RWPE1 (cell line): Measurements from ENCODE around the gene PRRG1.
"Not testable (repeated sequence)": the region's sequence is repeated elsewhere in the genome, so short reads cannot be mapped to it uniquely, and the experiment has no call there.

Experiments
- CTCF ChIA-PET: fragments of 350-600 bp; sonication (Branson Sonifier 250); formaldehyde crosslinking; extraction: SDS; loops from one replicate; lab custom pipeline; 2021; lab: Yijun Ruan, JAX
- POLR2A ChIA-PET: fragments of 400-600 bp; formaldehyde crosslinking; extraction: SDS; loops from one replicate; lab custom pipeline; 2020; ENCODE audit warnings: antibody characterized with exemption; ENCODE audit not compliant: low non-redundant PET; lab: Yijun Ruan, JAX
- DNase-seq: peaks from one replicate; pipeline ENCODE4 v3.0.0; 2012; ENCODE audit warnings: low spot score
- H3K27ac ChIP-seq: fragments of 450-650 bp; 2 replicates; pipeline ENCODE4 v1.5.1; 2017
- CTCF ChIP-seq: fragments of 450-650 bp; conservative IDR thresholded peaks from 2 replicates; pipeline ENCODE4 v1.5.1; 2017; ENCODE audit warnings: low read depth, mild to moderate bottlenecking

The PRRG1 gene

GRCh38 chrX:37424000-37424429 lies 74.9 kb downstream of the PRRG1 start:
- ChIA-PET POLR2A (no interaction called here), CTCF (no interaction called here)
- no peak overlapping the region for H3K27ac ChIP-seq
- no peak for DNase-seq
- no peak for TF ChIP-seq CTCF

- no peak for DNase-seq
- CTCF ChIA-PET: no interaction called here
These were observed 76.2 kb downstream of the PRRG1 start for GRCh38 chrX:37425370-37425769.

GRCh38 chrX:37428962-37429361 lies 79.8 kb downstream of the PRRG1 start:
- CTCF ChIA-PET: not testable (repeated sequence)

More at GRCh38 chrX:37425370-37425769, 76.2 kb downstream of the PRRG1 start:
- H3K27ac ChIP-seq: no peak overlapping the region
- POLR2A ChIA-PET: no interaction called here
- no peak for TF ChIP-seq CTCF

GRCh38 chrX:37434362-37434761 lies 85.2 kb downstream of the PRRG1 start:
- CTCF ChIA-PET: no interaction called here
- no peak overlapping the region for H3K27ac ChIP-seq
- no peak for TF ChIP-seq CTCF
- POLR2A ChIA-PET: no interaction called here
- DNase-seq: no peak

More at GRCh38 chrX:37428962-37429361, 79.8 kb downstream of the PRRG1 start:
- POLR2A ChIA-PET, DNase-seq, H3K27ac ChIP-seq: not testable (repeated sequence)

- CTCF ChIA-PET: no interaction called here
- TF ChIP-seq CTCF: no peak
- POLR2A ChIA-PET: no interaction called here
These were observed 88.0 kb downstream of the PRRG1 start for GRCh38 chrX:37437160-37437559.

GRCh38 chrX:37441377-37441776 lies 92.2 kb downstream of the PRRG1 start:
- no peak overlapping the region for H3K27ac ChIP-seq
- POLR2A ChIA-PET: no interaction called here
- no peak for TF ChIP-seq CTCF
- CTCF ChIA-PET: no interaction called here
- no peak for DNase-seq

More at GRCh38 chrX:37437160-37437559, 88.0 kb downstream of the PRRG1 start:
- no peak for DNase-seq
- H3K27ac ChIP-seq: no peak overlapping the region

- no peak overlapping the region for H3K27ac ChIP-seq
- no peak for DNase-seq
- ChIA-PET CTCF (no interaction called here), POLR2A (no interaction called here)
- TF ChIP-seq CTCF: no peak
These were observed 96.0 kb downstream of the PRRG1 start for GRCh38 chrX:37445182-37445581.
